HG03025 (cell line): ENCODE measurements around the gene ARHGAP33.

Experiments
- ATAC-seq: cut with Tn5 transposase; IDR thresholded peaks from one replicate; pipeline ENCODE4 v1.9.1; 2021; ENCODE audit warnings: mild to moderate bottlenecking, moderate library complexity; ENCODE audit not compliant: unreplicated experiment, low FRiP score

The ARHGAP33 gene, protein sequence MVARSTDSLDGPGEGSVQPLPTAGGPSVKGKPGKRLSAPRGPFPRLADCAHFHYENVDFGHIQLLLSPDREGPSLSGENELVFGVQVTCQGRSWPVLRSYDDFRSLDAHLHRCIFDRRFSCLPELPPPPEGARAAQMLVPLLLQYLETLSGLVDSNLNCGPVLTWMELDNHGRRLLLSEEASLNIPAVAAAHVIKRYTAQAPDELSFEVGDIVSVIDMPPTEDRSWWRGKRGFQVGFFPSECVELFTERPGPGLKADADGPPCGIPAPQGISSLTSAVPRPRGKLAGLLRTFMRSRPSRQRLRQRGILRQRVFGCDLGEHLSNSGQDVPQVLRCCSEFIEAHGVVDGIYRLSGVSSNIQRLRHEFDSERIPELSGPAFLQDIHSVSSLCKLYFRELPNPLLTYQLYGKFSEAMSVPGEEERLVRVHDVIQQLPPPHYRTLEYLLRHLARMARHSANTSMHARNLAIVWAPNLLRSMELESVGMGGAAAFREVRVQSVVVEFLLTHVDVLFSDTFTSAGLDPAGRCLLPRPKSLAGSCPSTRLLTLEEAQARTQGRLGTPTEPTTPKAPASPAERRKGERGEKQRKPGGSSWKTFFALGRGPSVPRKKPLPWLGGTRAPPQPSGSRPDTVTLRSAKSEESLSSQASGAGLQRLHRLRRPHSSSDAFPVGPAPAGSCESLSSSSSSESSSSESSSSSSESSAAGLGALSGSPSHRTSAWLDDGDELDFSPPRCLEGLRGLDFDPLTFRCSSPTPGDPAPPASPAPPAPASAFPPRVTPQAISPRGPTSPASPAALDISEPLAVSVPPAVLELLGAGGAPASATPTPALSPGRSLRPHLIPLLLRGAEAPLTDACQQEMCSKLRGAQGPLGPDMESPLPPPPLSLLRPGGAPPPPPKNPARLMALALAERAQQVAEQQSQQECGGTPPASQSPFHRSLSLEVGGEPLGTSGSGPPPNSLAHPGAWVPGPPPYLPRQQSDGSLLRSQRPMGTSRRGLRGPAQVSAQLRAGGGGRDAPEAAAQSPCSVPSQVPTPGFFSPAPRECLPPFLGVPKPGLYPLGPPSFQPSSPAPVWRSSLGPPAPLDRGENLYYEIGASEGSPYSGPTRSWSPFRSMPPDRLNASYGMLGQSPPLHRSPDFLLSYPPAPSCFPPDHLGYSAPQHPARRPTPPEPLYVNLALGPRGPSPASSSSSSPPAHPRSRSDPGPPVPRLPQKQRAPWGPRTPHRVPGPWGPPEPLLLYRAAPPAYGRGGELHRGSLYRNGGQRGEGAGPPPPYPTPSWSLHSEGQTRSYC

GRCh38 chr19:35775298-35776101, at the start of gene ARHGAP33:
Gene ARHGAP33, plus strand, starts transcription at chr19:35775564. Its CDS starts 95 bp downstream, at chr19:35775659.
- peak; percentile 85 for ATAC-seq

DNA sequence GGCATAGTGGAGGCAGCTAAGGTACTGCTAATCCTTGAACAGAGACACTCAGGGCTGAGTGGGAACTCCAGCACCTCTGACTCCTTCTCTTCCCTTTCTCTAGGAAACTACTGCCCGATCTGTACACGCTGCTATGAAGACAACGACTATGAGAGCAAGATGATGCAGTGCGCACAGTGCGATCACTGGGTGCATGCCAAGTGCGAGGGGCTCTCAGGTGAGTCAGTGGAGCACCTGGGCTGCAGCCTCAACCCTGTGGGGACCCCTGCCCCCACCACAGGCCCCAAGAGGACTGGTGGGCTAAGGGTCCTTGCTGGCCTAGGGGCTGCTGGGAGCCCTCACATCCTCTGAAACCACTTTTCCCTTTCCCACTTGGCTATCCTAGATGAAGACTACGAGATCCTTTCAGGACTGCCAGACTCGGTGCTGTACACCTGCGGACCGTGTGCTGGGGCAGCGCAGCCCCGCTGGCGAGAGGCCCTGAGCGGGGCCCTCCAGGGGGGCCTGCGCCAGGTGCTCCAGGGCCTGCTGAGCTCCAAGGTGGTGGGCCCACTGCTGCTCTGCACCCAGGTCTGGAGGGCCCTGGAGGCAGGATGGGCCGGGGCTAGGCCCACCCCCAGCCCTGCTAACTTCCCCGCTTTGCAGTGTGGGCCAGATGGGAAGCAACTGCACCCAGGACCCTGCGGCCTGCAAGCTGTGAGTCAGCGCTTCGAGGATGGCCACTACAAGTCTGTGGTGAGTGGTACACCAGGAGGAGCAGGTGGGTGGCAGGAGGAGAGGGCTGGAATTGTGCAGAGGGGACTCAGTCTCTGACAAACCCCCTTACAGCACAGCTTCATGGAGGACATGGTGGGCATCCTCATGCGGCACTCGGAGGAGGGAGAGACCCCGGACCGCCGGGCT, 48.1 kb upstream of the ARHGAP33 start:
- no peak for ATAC-seq

DNA sequence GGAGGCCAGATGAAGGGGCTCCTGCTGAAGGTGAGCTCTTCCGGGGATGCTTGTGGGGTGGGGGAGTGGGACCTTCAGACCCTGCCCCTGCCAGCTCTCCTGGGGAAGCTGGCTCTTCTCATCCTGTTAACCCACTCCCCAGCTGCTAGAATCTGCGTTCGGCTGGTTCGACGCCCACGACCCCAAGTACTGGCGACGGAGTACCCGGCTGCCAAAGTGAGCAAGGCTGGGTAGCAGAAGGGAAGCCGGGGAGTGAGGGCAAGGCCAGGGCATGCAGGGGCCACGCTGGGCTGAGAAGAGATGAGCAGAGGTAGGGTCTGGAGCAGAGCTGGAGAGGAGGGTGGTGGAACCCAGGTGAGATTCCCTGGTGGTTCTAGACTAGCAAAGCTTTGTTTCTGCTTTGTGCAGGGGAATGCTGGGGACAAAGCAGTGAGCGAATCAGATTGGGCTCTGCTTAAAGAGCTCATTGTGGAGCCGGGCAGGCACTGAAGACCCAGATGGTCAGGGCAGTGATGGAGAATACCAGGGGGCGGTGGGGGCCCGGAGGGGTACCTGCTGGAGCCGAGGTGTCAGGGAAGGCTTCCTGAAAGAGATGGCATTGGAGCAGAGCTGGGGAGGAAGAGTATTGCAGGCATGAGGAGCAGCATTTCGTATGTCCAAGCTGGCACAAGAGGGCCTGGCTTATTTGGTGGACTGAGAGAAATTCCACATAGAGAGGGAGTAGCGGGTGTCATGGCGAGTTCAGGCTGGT, 47.2 kb upstream of the ARHGAP33 start:
- ATAC-seq: no peak

DNA sequence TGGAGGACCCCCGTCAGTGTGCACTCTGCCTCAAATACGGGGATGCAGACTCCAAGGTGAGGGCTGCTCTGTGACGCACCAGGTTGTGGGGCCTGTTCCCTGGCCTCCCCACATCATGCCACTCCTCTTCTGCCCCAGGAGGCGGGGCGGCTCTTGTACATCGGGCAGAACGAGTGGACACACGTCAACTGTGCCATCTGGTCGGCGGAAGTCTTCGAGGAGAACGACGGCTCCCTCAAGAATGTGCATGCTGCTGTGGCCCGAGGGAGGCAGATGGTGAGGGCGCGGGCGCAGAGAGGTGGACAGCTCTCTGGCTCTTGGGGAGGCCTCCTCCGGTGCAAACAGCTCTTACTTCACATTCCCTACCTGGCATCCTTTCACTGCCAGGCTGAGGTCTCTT, 46.3 kb upstream of the ARHGAP33 start:
- ATAC-seq: no peak

DNA sequence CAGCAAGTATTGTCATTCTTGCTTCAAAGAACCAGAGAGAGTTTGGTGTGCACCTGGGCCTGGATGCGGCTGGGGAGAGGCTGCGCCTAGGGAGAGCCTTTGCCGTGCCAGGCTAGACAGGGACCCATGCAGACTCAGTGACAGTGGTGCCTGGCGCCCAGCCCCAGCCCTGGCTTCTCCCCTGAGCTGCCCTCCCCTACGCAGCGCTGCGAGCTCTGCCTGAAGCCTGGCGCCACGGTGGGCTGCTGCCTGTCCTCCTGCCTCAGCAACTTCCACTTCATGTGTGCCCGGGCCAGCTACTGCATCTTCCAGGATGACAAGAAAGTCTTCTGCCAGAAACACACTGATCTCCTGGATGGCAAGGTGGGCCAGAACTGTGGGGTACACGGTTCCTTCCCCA, 45.6 kb upstream of the ARHGAP33 start:
- no peak for ATAC-seq

- no peak for ATAC-seq
Observed at GRCh38 chr19:35730326-35730725, 45.0 kb upstream of the ARHGAP33 start.

- ATAC-seq: no peak
Observed at GRCh38 chr19:35731353-35731752, 44.0 kb upstream of the ARHGAP33 start.

GRCh38 chr19:35731779-35732405, 43.5 kb upstream of the ARHGAP33 start:
- no peak for ATAC-seq

- ATAC-seq: no peak
Observed at GRCh38 chr19:35732540-35733179, 42.7 kb upstream of the ARHGAP33 start.

DNA sequence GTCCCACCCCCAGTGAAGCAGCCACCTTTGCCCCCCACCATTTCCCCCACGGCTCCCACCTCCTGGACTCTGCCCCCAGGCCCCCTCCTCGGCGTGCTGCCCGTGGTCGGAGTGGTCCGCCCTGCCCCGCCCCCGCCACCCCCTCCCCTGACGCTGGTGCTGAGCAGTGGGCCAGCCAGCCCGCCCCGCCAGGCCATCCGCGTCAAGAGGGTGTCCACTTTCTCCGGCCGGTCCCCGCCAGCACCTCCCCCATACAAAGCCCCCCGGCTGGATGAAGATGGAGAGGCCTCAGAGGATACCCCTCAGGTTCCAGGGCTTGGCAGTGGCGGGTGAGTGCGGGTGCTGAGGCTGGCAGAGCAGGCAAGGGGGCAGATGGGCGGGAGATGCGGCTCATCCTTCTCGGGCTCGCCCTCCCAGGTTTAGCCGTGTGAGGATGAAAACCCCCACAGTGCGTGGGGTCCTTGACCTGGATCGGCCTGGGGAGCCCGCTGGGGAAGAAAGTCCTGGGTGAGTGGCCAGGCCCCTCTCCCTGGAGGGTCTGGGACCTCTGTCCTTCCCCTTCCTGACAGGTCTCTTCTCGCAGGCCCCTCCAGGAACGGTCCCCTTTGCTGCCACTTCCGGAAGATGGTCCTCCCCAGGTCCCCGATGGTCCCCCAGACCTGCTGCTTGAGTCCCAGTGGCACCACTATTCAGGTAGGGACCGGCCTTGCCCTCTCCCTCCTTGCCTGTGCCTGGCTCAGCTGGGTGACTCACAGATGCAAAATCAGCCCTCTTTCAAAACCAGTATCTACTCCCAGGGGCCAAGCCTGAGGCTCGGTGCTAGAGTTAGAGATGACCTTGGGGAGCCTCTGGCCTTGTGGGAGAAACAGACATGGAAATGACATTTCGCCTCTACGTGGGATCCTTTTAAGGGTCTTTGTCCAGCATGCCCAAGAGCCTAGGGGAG, 41.9 kb upstream of the ARHGAP33 start:
- no peak for ATAC-seq

GRCh38 chr19:35734273-35734672, 41.1 kb upstream of the ARHGAP33 start:
- no peak for ATAC-seq

DNA sequence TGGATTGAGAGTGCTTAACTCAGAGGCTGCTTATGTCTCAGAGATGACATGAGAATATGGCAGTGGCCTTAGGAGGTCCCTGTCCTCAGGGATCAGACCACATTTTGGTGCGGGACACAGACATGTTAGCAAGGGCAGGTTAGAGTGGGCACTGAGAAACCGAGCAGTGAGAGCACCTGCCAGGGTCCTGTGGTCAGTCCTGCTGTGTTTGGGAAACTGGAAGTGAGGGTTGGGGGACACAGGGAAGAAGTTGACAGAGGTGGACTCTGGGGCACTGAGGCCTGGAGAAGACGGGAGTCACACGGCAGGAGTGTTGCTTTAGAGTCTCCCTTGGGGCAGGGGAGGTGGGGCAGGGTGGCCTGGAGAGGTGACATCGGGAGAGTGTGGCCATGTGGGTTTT, 40.5 kb upstream of the ARHGAP33 start:
- no peak for ATAC-seq

GRCh38 chr19:35736913-35737886, 38.2 kb upstream of the ARHGAP33 start:
- no peak for ATAC-seq

GRCh38 chr19:35738021-35738886, 37.1 kb upstream of the ARHGAP33 start:
- no peak for ATAC-seq
